Measurements from ENCODE around the gene GPR162.

DNA sequence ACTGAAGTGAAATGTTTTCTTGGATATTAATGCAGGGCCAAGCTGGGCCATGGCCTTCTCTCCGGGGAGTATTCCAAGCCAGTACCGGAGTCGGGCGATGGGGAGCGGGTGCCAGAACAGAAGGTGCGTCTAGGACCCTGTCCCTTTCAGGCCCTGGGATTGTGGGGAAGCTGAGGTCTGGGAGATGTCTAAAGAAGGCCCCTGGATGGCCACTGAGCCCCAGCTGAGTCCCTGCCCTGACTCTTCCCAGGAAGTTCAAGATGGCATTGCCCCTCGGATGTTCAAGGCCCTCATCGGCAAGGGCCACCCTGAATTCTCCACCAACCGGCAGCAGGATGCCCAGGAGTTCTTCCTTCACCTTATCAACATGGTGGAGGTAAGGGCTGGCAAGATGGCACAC is 38.5 kb downstream of the GPR162 start:
- TF ChIP-seq POLR2A (IDR thresholded peaks at IDR 0.05; ENCODE audit: low read depth, low read length) (no peak), TAF1 (IDR thresholded peaks at IDR 0.05; ENCODE audit: borderline replicate concordance, low read depth, low read length) (no peak), POLR2AphosphoS5 (IDR thresholded peaks at IDR 0.05; ENCODE audit: low read depth, low read length) (no peak)
